ENCODE measurements around the gene COL5A1. TPM values are rescaled to one million over a fixed set of nuclear protein-coding genes. Genes with fewer than 3 reads are reported as not detected.

The COL5A1 gene
- total RNA-seq, 1 donor from 2014 or later: 87.7 TPM

DNA sequence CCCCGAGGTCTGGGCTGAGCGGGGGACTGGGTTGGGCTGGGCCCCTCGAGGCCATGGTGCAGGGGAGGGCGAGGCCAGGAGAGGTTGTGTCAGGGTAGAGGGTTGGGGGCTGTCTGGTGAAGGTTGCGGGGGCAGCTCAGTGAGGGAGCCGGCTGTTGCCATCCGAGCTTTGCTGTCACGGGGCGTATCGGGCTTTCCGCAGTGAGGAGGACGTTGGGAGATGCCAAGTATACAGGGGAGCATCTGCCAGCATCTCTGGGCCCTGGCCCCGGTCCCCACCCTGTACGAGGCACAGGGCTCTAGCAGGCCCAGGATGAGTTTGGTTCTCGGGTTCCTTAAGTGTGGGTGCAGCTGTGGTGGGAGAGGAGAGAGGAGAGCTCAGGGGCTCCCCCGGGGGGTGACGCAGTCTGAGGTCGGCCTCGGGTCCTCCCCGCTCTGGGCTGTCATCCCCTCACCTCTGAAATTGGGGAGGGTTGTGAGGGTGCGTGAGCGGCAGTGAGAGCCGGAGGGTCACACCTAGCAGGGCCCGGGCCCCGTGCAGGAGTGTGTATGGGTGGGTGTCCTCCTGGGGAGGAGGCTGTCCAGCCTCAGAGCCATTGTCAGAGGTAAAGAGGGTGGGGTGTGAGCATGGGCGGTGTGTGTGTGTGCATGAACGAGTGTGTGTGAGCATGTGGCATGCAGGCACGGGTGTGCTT, 87.3 kb downstream of the COL5A1 start:
- Histone ChIP-seq H3K36me3 (ENCODE audit: control insufficient read depth, insufficient read depth, low read length) (no peaks in the 10 kb centered on the region), H3K4me3 (ENCODE audit: low read depth, low read length) (no peak overlapping the region), H3K27me3 (ENCODE audit: control insufficient read depth, insufficient read depth, low read length) (no peaks in the 10 kb centered on the region)
- TF ChIP-seq, protein P1, sequence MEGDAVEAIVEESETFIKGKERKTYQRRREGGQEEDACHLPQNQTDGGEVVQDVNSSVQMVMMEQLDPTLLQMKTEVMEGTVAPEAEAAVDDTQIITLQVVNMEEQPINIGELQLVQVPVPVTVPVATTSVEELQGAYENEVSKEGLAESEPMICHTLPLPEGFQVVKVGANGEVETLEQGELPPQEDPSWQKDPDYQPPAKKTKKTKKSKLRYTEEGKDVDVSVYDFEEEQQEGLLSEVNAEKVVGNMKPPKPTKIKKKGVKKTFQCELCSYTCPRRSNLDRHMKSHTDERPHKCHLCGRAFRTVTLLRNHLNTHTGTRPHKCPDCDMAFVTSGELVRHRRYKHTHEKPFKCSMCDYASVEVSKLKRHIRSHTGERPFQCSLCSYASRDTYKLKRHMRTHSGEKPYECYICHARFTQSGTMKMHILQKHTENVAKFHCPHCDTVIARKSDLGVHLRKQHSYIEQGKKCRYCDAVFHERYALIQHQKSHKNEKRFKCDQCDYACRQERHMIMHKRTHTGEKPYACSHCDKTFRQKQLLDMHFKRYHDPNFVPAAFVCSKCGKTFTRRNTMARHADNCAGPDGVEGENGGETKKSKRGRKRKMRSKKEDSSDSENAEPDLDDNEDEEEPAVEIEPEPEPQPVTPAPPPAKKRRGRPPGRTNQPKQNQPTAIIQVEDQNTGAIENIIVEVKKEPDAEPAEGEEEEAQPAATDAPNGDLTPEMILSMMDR (IDR thresholded peaks at IDR 0.05; ENCODE audit: insufficient read depth, low read length, poor library complexity, severe bottlenecking): no peak
- DNase-seq (ENCODE audit: low read depth): no peak

DNA sequence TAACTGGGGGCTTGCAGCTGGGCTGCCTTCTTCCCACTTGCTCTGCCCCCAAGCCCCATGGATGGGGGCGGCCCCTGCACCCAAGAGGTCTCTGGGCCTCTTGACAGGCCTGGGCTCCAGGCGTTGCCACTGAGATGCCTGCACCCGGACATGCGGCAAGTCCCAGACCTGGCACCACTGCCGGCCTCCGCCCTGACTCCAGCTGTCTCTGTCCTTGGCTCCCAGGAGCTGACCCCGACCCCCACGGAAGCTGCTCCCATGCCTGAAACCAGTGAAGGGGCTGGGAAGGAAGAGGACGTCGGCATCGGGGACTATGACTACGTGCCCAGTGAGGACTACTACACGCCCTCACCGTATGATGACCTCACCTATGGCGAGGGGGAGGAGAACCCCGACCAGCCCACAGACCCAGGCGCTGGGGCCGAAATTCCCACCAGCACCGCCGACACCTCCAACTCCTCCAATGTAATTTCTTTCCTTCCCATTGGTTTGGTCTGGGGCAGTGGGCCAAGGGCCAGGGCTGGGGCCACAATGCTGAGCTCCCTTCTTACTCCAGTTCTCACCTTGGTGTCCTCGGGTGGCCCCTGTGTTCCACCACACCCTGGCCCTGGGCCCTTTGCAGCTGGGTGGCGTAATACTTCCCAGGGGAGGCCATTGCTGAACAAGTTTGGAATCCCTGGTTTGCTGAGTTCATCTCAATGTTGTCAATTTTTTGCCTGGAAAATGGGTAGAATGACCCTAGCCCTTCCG, 88.6 kb downstream of the COL5A1 start:
- no peaks in the 10 kb centered on the region for H3K36me3 ChIP-seq (ENCODE audit: control insufficient read depth, insufficient read depth, low read length)
- H3K27me3 ChIP-seq (ENCODE audit: control insufficient read depth, insufficient read depth, low read length): no peaks in the 10 kb centered on the region
- H3K4me3 ChIP-seq (ENCODE audit: low read depth, low read length): no peak overlapping the region
- TF ChIP-seq, protein P1 (IDR thresholded peaks at IDR 0.05; ENCODE audit: insufficient read depth, low read length, poor library complexity, severe bottlenecking): no peak
- no peak for DNase-seq (ENCODE audit: low read depth)

DNA sequence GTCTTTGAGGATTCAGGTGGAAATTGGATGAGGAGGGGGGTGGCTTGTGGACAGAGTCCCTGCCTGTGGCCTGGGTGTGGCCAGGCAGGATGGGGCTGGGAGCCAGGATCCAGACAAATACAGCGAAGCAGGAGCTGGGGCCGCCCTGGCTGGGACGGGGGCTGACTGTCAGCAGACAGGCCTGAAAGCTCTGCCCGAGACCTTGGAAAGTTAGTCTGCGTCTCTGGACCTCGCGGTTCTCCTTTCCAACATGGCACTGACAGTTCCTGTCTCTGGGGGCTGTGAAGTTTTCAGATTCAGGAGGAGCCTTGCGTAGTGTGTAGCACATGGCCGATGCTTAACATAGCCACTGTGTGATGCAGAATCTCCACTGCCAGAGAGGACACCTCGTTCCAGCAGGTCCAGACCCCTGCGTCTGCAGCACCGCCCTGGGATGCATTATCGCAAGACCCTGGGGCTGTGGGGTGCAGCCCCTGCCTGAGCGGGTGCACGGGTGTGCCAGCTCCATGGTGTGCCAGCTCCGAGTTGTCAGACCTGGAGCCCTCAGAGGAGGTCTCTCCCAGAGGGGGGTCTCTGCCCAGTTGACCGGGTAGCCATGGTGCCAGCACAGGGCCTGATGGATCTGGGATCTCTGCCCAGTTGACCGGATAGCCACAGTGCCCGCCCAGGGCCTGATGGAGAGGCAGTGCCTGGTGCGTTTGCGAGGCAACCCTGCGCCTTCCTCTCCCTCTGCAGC, 89.3 kb downstream of the COL5A1 start:
- H3K36me3 ChIP-seq (ENCODE audit: control insufficient read depth, insufficient read depth, low read length): no peaks in the 10 kb centered on the region
- no peak for DNase-seq (ENCODE audit: low read depth)
- H3K27me3 ChIP-seq (ENCODE audit: control insufficient read depth, insufficient read depth, low read length): no peaks in the 10 kb centered on the region
- H3K4me3 ChIP-seq (ENCODE audit: low read depth, low read length): no peak overlapping the region
- TF ChIP-seq, protein P1 (IDR thresholded peaks at IDR 0.05; ENCODE audit: insufficient read depth, low read length, poor library complexity, severe bottlenecking): no peak

DNA sequence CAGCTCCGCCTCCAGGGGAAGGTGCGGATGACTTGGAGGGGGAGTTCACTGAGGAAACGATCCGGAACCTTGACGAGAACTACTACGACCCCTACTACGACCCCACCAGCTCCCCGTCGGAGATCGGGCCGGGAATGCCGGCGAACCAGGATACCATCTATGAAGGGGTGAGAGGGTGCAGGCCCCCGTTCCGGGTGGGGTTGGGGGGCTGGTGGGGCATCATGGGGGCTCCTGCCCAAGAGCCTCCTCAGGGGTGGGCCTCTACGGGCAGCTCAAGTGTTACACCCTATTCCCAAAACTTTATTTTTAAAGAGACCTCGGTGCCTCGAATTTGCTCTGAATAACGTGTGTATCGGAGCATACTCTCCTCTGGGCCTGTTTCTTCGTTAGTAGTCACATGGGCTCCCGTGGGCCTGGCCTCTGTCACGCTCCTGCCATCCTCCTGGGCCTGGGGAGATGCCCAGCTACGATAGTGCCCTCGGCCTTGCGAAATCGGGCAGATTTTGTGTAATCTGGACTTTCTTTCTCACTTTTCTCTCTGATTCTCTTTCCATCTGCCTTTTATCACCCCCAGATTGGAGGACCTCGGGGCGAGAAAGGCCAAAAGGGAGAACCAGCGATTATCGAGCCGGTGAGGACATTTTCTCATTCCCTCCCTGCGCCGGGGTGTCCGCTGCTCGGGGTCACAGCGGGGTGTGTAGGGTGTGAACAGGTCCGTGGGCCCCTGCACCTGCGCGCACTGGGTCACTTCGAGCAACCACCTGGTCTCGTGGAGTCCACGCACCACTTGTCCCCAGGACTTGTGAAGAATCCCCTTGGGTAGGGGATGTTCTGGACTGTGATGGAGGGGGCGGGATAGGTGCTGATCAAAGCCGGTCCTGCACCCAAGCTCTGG, 90.1 kb downstream of the COL5A1 start:
- TF ChIP-seq, protein P1 (IDR thresholded peaks at IDR 0.05; ENCODE audit: insufficient read depth, low read length, poor library complexity, severe bottlenecking): no peak
- Histone ChIP-seq H3K36me3 (ENCODE audit: control insufficient read depth, insufficient read depth, low read length) (no peaks in the 10 kb centered on the region), H3K27me3 (ENCODE audit: control insufficient read depth, insufficient read depth, low read length) (no peaks in the 10 kb centered on the region), H3K4me3 (ENCODE audit: low read depth, low read length) (no peak overlapping the region)
- no peak for DNase-seq (ENCODE audit: low read depth)

DNA sequence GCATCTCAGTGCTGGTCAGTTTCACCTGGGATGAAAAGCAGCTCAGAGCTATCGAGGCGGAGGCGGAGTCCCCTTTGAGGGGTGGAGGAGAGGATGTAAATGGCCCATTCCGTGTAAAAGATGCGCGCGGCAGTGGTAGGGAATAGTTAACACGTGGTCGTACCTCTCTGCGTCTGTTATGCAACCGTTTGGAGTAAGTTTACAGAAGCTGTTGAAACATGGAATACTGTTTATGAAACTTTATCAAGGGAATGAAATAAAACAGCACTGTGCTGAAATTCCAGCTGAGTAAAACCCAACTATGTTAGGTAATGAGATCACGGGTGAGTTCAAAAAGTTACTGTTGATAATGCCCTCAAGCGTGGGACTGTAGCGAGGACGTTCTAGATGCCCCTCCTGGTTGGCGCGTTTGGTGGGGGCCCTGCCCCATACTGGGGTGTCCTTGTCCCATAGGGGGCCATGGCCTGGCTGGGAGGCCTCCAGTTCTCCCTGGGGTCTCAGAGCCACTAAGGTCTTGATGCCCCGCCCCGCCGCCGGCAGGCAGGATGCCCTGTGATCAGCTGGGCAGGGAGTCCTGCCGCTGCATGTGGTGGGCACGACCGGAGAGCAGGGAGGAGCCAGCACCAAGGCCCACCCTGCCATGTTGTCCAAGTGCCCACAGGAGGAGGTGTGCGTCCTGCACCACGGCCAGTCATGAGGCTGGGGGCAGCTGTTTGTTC, 90.9 kb downstream of the COL5A1 start:
- TF ChIP-seq, protein P1 (IDR thresholded peaks at IDR 0.05; ENCODE audit: insufficient read depth, low read length, poor library complexity, severe bottlenecking): no peak
- H3K4me3 ChIP-seq (ENCODE audit: low read depth, low read length): no peak overlapping the region
- no peak for DNase-seq (ENCODE audit: low read depth)
- no peaks in the 10 kb centered on the region for H3K36me3 ChIP-seq (ENCODE audit: control insufficient read depth, insufficient read depth, low read length)
- no peaks in the 10 kb centered on the region for H3K27me3 ChIP-seq (ENCODE audit: control insufficient read depth, insufficient read depth, low read length)

Measured in kidney epithelial cell (primary cell).